ENCODE data around the gene NPFF.

NPFF gene

GRCh38 chr12:53500142-53500775 lies 7.0 kb downstream of the NPFF start:
- Histone ChIP-seq H3K36me3 (ENCODE audit: control insufficient read depth, insufficient read depth, low read length) (no peaks in the 10 kb centered on the region), H3K4me3 (ENCODE audit: low read depth, low read length) (peak overlapping the region; percentile 85), H3K27me3 (ENCODE audit: control insufficient read depth, insufficient read depth, low read length) (no peaks in the 10 kb centered on the region), H2AFZ (peak overlapping the region; percentile 90), H3K4me2 (ENCODE audit: low read length) (peak overlapping the region; percentile 90), H3K79me2 (peaks cover 2% of the 10 kb centered on the region), H3K9me3 (ENCODE audit: control insufficient read depth, low read length) (no peaks in the 10 kb centered on the region), H3K4me1 (peaks cover 28% of the 10 kb centered on the region), H3K27ac (peak overlapping the region; percentile 99), H3K9ac (peak overlapping the region; percentile 91)
- no peak for TF ChIP-seq CTCF (IDR thresholded peaks at IDR 0.05)

GRCh38 chr12:53499266-53500141 lies 7.8 kb downstream of the NPFF start, which contains the start of gene MAP3K12:
Gene MAP3K12 (minus strand): TSS chr12:53499458. CDS start chr12:53487391, 12,067 bp downstream.
- Histone ChIP-seq H3K4me3 (ENCODE audit: low read depth, low read length) (peak within 1 kb of the TSS; percentile 85), H3K79me2 (peaks cover 2% of the 10 kb centered on the region), H3K27ac (peak within 1 kb of the TSS; percentile 99), H2AFZ (peak within 1 kb of the TSS; percentile 90), H3K27me3 (ENCODE audit: control insufficient read depth, insufficient read depth, low read length) (no peaks in the 10 kb centered on the region), H3K36me3 (ENCODE audit: control insufficient read depth, insufficient read depth, low read length) (no peaks in the 10 kb centered on the region), H3K9ac (peak within 1 kb of the TSS; percentile 91), H3K4me2 (ENCODE audit: low read length) (peak within 1 kb of the TSS; percentile 90), H3K9me3 (ENCODE audit: control insufficient read depth, low read length) (no peaks in the 10 kb centered on the region), H3K4me1 (peaks cover 28% of the 10 kb centered on the region)
- TF ChIP-seq CTCF (IDR thresholded peaks at IDR 0.05): no peak

GRCh38 chr12:53498235-53498630 lies 9.1 kb downstream of the NPFF start:
- peak overlapping the region; percentile 12 for H3K27ac ChIP-seq
- no peak overlapping the region for H3K9ac ChIP-seq

GRCh38 chr12:53497461-53497860 lies 9.8 kb downstream of the NPFF start:
- H3K4me1 ChIP-seq: peaks cover 34% of the 10 kb centered on the region
- peaks cover 2% of the 10 kb centered on the region for H3K79me2 ChIP-seq
- no peaks in the 10 kb centered on the region for H3K9me3 ChIP-seq (ENCODE audit: control insufficient read depth, low read length)
- peak overlapping the region; percentile 19 for H3K27ac ChIP-seq
- no peak overlapping the region for H3K4me2 ChIP-seq (ENCODE audit: low read length)
- no peak for TF ChIP-seq CTCF (IDR thresholded peaks at IDR 0.05)
- H3K4me3 ChIP-seq (ENCODE audit: low read depth, low read length): no peak overlapping the region
- H3K9ac ChIP-seq: no peak overlapping the region
- no peak overlapping the region for H2AFZ ChIP-seq
- no peaks in the 10 kb centered on the region for H3K36me3 ChIP-seq (ENCODE audit: control insufficient read depth, insufficient read depth, low read length)
- no peaks in the 10 kb centered on the region for H3K27me3 ChIP-seq (ENCODE audit: control insufficient read depth, insufficient read depth, low read length)

More at GRCh38 chr12:53498235-53498630, 9.1 kb downstream of the NPFF start:
- Histone ChIP-seq H2AFZ (no peak overlapping the region), H3K4me3 (ENCODE audit: low read depth, low read length) (no peak overlapping the region), H3K36me3 (ENCODE audit: control insufficient read depth, insufficient read depth, low read length) (no peaks in the 10 kb centered on the region), H3K4me2 (ENCODE audit: low read length) (no peak overlapping the region), H3K9me3 (ENCODE audit: control insufficient read depth, low read length) (no peaks in the 10 kb centered on the region), H3K4me1 (peaks cover 36% of the 10 kb centered on the region), H3K79me2 (peaks cover 2% of the 10 kb centered on the region), H3K27me3 (ENCODE audit: control insufficient read depth, insufficient read depth, low read length) (no peaks in the 10 kb centered on the region)
- TF ChIP-seq CTCF (IDR thresholded peaks at IDR 0.05): no peak

Measured in parathyroid adenoma (tissue), 2 donors.